SK-N-MC (cell line): Measurements from ENCODE around the gene SUPT5H.

Source experiments
- EZH2 ChIP-seq: fragments of 200-600 bp; sonication (generic); IDR thresholded peaks from one replicate; pipeline ENCODE4 v1.6.1; 2017; ENCODE audit warnings: antibody characterized with exemption
- POLR2AphosphoS5 ChIP-seq: IDR thresholded peaks from 2 replicates; pipeline ENCODE4 v1.6.1; 2012; ENCODE audit warnings: mild to moderate bottlenecking, low read depth, low read length, borderline replicate concordance

- TF ChIP-seq EZH2: no peak
- no peak for TF ChIP-seq POLR2AphosphoS5
These were observed 50.7 kb downstream of the SUPT5H start for GRCh38 chr19:39496063-39496462.
